CD14-positive monocyte (primary cell): ENCODE data around the gene ACSBG1. TPM values are rescaled to one million over a fixed set of nuclear protein-coding genes. Genes with fewer than 3 reads are reported as not detected.

Experiments used
- DNase-seq, 3 donors: peaks; one replicate each; pipeline ENCODE4 v3.0.0-alpha.2; 2011 to 2022
- H2AFZ ChIP-seq: 2 replicates; pipeline ENCODE4 v1.6.0; 2012; ENCODE audit warnings: mild to moderate bottlenecking, low read depth, low read length, inconsistent platforms; ENCODE audit not compliant: insufficient read depth, poor library complexity, severe bottlenecking
- H3K27ac ChIP-seq, 2 donors: 1 replicate in 1 of 2; 2 replicates in 1 of 2; pipeline ENCODE4 v1.5.1; 2012 to 2013; ENCODE audit warnings: low read length in 2 of 2, control low read depth in 1 of 2, inconsistent platforms in 1 of 2, low read depth in 1 of 2, mild to moderate bottlenecking in 1 of 2
- H3K27me3 ChIP-seq, 2 donors: one replicate each; pipeline versions ENCODE4 v1.6.0 to v1.6.1; 2011 to 2013; ENCODE audit warnings: low read length in 2 of 2; ENCODE audit not compliant: control insufficient read depth in 2 of 2, insufficient read depth in 2 of 2
- H3K36me3 ChIP-seq, 2 donors: replicated peaks in 1 of 2; 1 replicate in 1 of 2; 2 replicates in 1 of 2; pipeline versions ENCODE4 v1.5.1 to v1.6.1; 2012 to 2013; ENCODE audit warnings: low read length in 2 of 2, control low read depth in 1 of 2, inconsistent platforms in 1 of 2, mild to moderate bottlenecking in 1 of 2; ENCODE audit not compliant: insufficient read depth in 2 of 2, control insufficient read depth in 1 of 2
- H3K4me1 ChIP-seq, 2 donors: 1 replicate in 1 of 2; 2 replicates in 1 of 2; pipeline versions ENCODE4 v1.5.1 to v1.6.1; 2012 to 2013; ENCODE audit warnings: low read length in 2 of 2, control low read depth in 1 of 2, inconsistent platforms in 1 of 2, mild to moderate bottlenecking in 1 of 2, moderate library complexity in 1 of 2; ENCODE audit not compliant: insufficient read depth in 2 of 2, control insufficient read depth in 1 of 2
- H3K4me2 ChIP-seq: replicated peaks from 2 replicates; pipeline ENCODE3; 2012; ENCODE audit warnings: low read length, moderate library complexity, mild to moderate bottlenecking; ENCODE audit not compliant: poor library complexity, severe bottlenecking; ENCODE audit errors: extremely low read depth
- H3K4me3 ChIP-seq, 3 experiments: fragments of 200-600 bp in 1 of 3; sonication (generic) in 1 of 3; replicated peaks in 1 of 3; 1 replicate in 2 of 3; 2 replicates in 1 of 3; pipeline ENCODE4 v1.5.1; 2011 to 2013; ENCODE audit warnings: low read length in 3 of 3, mild to moderate bottlenecking in 3 of 3, control low read depth in 2 of 3, low read depth in 2 of 3, inconsistent platforms in 1 of 3, moderate library complexity in 1 of 3
- H3K79me2 ChIP-seq: 2 replicates; pipeline ENCODE4 v1.6.0; 2012; ENCODE audit warnings: mild to moderate bottlenecking, control low read depth, inconsistent platforms, low read length, moderate library complexity; ENCODE audit not compliant: insufficient read depth
- H3K9ac ChIP-seq: 2 replicates; pipeline ENCODE4 v1.6.0; 2017; ENCODE audit warnings: low read length, mild to moderate bottlenecking; ENCODE audit not compliant: insufficient read depth, poor library complexity, severe bottlenecking
- H3K9me3 ChIP-seq, 2 donors: replicated peaks in 1 of 2; 1 replicate in 1 of 2; 2 replicates in 1 of 2; pipeline versions ENCODE4 v1.5.1 to v1.6.1; 2012 to 2013; ENCODE audit warnings: low read length in 2 of 2, control low read depth in 1 of 2; ENCODE audit not compliant: control insufficient read depth in 1 of 2, insufficient read depth in 1 of 2
- H4K20me1 ChIP-seq: 2 replicates; pipeline ENCODE4 v1.6.0; 2012; ENCODE audit warnings: mild to moderate bottlenecking, low read length, control low read depth, moderate library complexity; ENCODE audit not compliant: insufficient read depth
- H3K27ac Mint-ChIP-seq, 7 donors: one replicate each; pipeline ENCODE4 v1.8.0; 2020; ENCODE audit warnings: mild to moderate bottlenecking in 7 of 7, mixed read lengths in 7 of 7, moderate library complexity in 6 of 7, inconsistent platforms in 2 of 7
- H3K27me3 Mint-ChIP-seq, 3 donors: one replicate each; pipeline ENCODE4 v1.8.0; 2021 to 2022; ENCODE audit warnings: low read depth in 3 of 3, mild to moderate bottlenecking in 3 of 3, mixed read lengths in 3 of 3, moderate library complexity in 3 of 3, inconsistent platforms in 1 of 3
- H3K36me3 Mint-ChIP-seq, 2 donors: one replicate each; pipeline ENCODE4 v1.8.0; 2020; ENCODE audit warnings: mixed read lengths in 2 of 2, inconsistent platforms in 1 of 2, mild to moderate bottlenecking in 1 of 2
- H3K4me1 Mint-ChIP-seq: one replicate; pipeline ENCODE4 v1.8.0; 2020; ENCODE audit warnings: mild to moderate bottlenecking, mixed read lengths
- H3K4me3 Mint-ChIP-seq, 2 donors: one replicate each; pipeline ENCODE4 v1.8.0; 2020; ENCODE audit warnings: mild to moderate bottlenecking in 2 of 2, mixed read lengths in 2 of 2, moderate library complexity in 1 of 2
- H3K9me3 Mint-ChIP-seq, 7 donors: one replicate each; pipeline ENCODE4 v1.8.0; 2020 to 2022; ENCODE audit warnings: mixed read lengths in 7 of 7, mild to moderate bottlenecking in 6 of 7, moderate library complexity in 6 of 7, inconsistent platforms in 2 of 7
- CTCF ChIP-seq: fragments of 200-600 bp; IDR thresholded peaks from one replicate; pipeline ENCODE4 v1.8.0; 2022; ENCODE audit warnings: antibody characterized with exemption, mild to moderate bottlenecking
- WGBS: methylation state at CpG from one replicate; pipeline ENCODE4 v1.1.5; 2013; ENCODE audit warnings: missing lambda C conversion rate; ENCODE audit not compliant: insufficient coverage; 5-methylcytosine and 5-hydroxymethylcytosine counted together
- intact Hi-C, 2 donors: fragments of 100-400 bp; cut with micrococcal nuclease; formaldehyde crosslinking; loops; one replicate each; pipeline versions ENCODE4 v1.15.0 to v1.15.1; 2023
- polyA plus RNA-seq, 3 donors: library from polyadenylated mRNA; depleted of rRNA in 1 of 3; unstranded in 2 of 3; stranded (reverse) in 1 of 3; fragments of 300-500 nt in 2 of 3; fragments of >200 nt in 1 of 3; fragmentation: Illumina TruSeq in 2 of 3; gene quantifications; 1 replicate in 2 of 3; 2 replicates in 1 of 3; pipeline ENCODE4 v1.2.3, GENCODE V29; 2012 to 2021

Gene ACSBG1
- polyA plus RNA-seq, 3 donors = 0.01 TPM; not detected in 2

GRCh38 chr15:78129077-78129750, 105.2 kb downstream of the ACSBG1 start:
- no peaks in the 10 kb centered on the region for H3K9me3 ChIP-seq
- no peak for TF ChIP-seq CTCF
- H3K4me1 Mint-ChIP-seq = peaks cover 26% of the 10 kb centered on the region
- no peak overlapping the region for H3K27ac ChIP-seq
- no peak overlapping the region for H3K4me3 ChIP-seq
- H3K36me3 Mint-ChIP-seq = no peaks in the 10 kb centered on the region
- peaks cover 0 to 4% (median 0%) of the 10 kb centered on the region in 7 donors for H3K9me3 Mint-ChIP-seq
- H3K79me2 ChIP-seq = no peaks in the 10 kb centered on the region
- H3K36me3 ChIP-seq = no peaks in the 10 kb centered on the region
- H3K9ac ChIP-seq = no peak overlapping the region
- H3K27me3 Mint-ChIP-seq = peaks cover 11 to 13% (median 12%) of the 10 kb centered on the region in 3 donors
- peaks cover 0 to 8% of the 10 kb centered on the region in 2 donors for H3K27me3 ChIP-seq
- H3K4me1 ChIP-seq = peaks cover 9 to 20% of the 10 kb centered on the region in 2 donors
- no peaks in the 10 kb centered on the region for H4K20me1 ChIP-seq
- whole genome bisulfite sequencing = 97% methylated on average over 3 of the region's 8 CpGs
- H3K27ac Mint-ChIP-seq = no peak overlapping the region
- peak overlapping the region in 1 of 2 donors; percentile 44 for H3K4me3 Mint-ChIP-seq
- no peak for DNase-seq
- intact Hi-C loops = loop anchor here in 1 of 2 donors (5.0 kb wide), 2 partner anchors 68 to 113 kb away; no protein-coding TSS in a partner anchor
- H3K4me2 ChIP-seq = no peak overlapping the region
- H2AFZ ChIP-seq = no peak overlapping the region

GRCh38 chr15:78127882-78128281, 106.5 kb downstream of the ACSBG1 start:
- Histone ChIP-seq H3K27me3 (peaks cover 0 to 8% of the 10 kb centered on the region in 2 donors), H3K79me2 (no peaks in the 10 kb centered on the region), H3K27ac (no peak overlapping the region), H2AFZ (no peak overlapping the region), H3K36me3 (no peaks in the 10 kb centered on the region), H3K4me1 (peaks cover 9 to 13% of the 10 kb centered on the region in 2 donors), H3K4me3 (no peak overlapping the region), H3K4me2 (no peak overlapping the region), H3K9ac (no peak overlapping the region), H3K9me3 (no peaks in the 10 kb centered on the region), H4K20me1 (no peaks in the 10 kb centered on the region)
- TF ChIP-seq CTCF = no peak
- H3K4me1 Mint-ChIP-seq = peaks cover 18% of the 10 kb centered on the region
- intact Hi-C loops = loop anchor here in 1 of 2 donors (5.0 kb wide), 2 partner anchors 69 to 114 kb away; no protein-coding TSS in a partner anchor
- peaks cover 0 to 4% (median 0%) of the 10 kb centered on the region in 7 donors for H3K9me3 Mint-ChIP-seq
- peaks cover 11 to 13% (median 12%) of the 10 kb centered on the region in 3 donors for H3K27me3 Mint-ChIP-seq
- H3K27ac Mint-ChIP-seq = peak overlapping the region in 1 of 7 donors; percentile 16
- H3K36me3 Mint-ChIP-seq = no peaks in the 10 kb centered on the region
- no peak overlapping the region for H3K4me3 Mint-ChIP-seq
- WGBS = 88% methylated on average over 1 of the region's 2 CpGs
- no peak for DNase-seq
